Activated naive CD4-positive, alpha-beta T cell treated with anti-CD3 and anti-CD28 coated beads, Interleukin-2, amount 10 ng/mL, durations not matched to agents 7 days and 5 days (primary cell): ENCODE results near the gene DBT.
A peak's percentile ranks its signal among the peaks of the same experiment; 100 is the strongest.
"Not testable (repeated sequence)": the region's sequence is repeated elsewhere in the genome, so short reads cannot be mapped to it uniquely, and the experiment has no call there.

Source experiments
- CTCF ChIA-PET: fragments of 350-600 bp; sonication (Branson Sonifier 250); formaldehyde crosslinking; loops from one replicate; lab custom pipeline; 2021; ENCODE audit warnings: antibody characterized with exemption; lab: Charles Lee
- DNase-seq: peaks from one replicate; pipeline ENCODE4 v3.0.0-alpha.2; 2020
- H3K27ac Mint-ChIP-seq: one replicate; pipeline ENCODE4 v1.8.0; 2021; ENCODE audit warnings: mild to moderate bottlenecking, moderate library complexity, mixed read lengths
- H3K27me3 Mint-ChIP-seq: one replicate; pipeline ENCODE4 v1.8.0; 2021; ENCODE audit warnings: mild to moderate bottlenecking, mixed read lengths
- H3K36me3 Mint-ChIP-seq: one replicate; pipeline ENCODE4 v1.8.0; 2021; ENCODE audit warnings: mixed read lengths
- H3K4me1 Mint-ChIP-seq: one replicate; pipeline ENCODE4 v1.8.0; 2021; ENCODE audit warnings: mixed read lengths
- H3K4me3 Mint-ChIP-seq: one replicate; pipeline ENCODE4 v1.8.0; 2021; ENCODE audit warnings: mild to moderate bottlenecking, moderate library complexity, mixed read lengths
- H3K9me3 Mint-ChIP-seq: one replicate; pipeline ENCODE4 v1.8.0; 2021; ENCODE audit warnings: mixed read lengths

DBT gene

GRCh38 chr1:100202703-100203102 is 46.9 kb downstream of the DBT start:
- H3K36me3 Mint-ChIP-seq, result peaks cover 64% of the 10 kb centered on the region
- peaks cover 14% of the 10 kb centered on the region for H3K9me3 Mint-ChIP-seq
- CTCF ChIA-PET, H3K4me3 Mint-ChIP-seq, DNase-seq, H3K4me1 Mint-ChIP-seq, H3K27me3 Mint-ChIP-seq: not testable (repeated sequence)
- peak overlapping the region; percentile 16 for H3K27ac Mint-ChIP-seq

- H3K27ac Mint-ChIP-seq, DNase-seq, H3K4me1 Mint-ChIP-seq, CTCF ChIA-PET, H3K4me3 Mint-ChIP-seq, H3K27me3 Mint-ChIP-seq, H3K9me3 Mint-ChIP-seq: not testable (repeated sequence)
- peaks cover 68% of the 10 kb centered on the region for H3K36me3 Mint-ChIP-seq
Observed at GRCh38 chr1:100200060-100200459, 49.6 kb downstream of the DBT start.

GRCh38 chr1:100198596-100198995 is 51.0 kb downstream of the DBT start:
- no peak overlapping the region for H3K4me3 Mint-ChIP-seq
- DNase-seq, result no peak
- peaks cover 53% of the 10 kb centered on the region for H3K36me3 Mint-ChIP-seq
- CTCF ChIA-PET, result no interaction called here
- H3K27ac Mint-ChIP-seq, result no peak overlapping the region
- H3K9me3 Mint-ChIP-seq, result no peaks in the 10 kb centered on the region
- no peaks in the 10 kb centered on the region for H3K4me1 Mint-ChIP-seq
- no peaks in the 10 kb centered on the region for H3K27me3 Mint-ChIP-seq

- CTCF ChIA-PET, result no interaction called here
- DNase-seq, result no peak
- no peaks in the 10 kb centered on the region for H3K4me1 Mint-ChIP-seq
- no peaks in the 10 kb centered on the region for H3K27me3 Mint-ChIP-seq
- H3K9me3 Mint-ChIP-seq, result no peaks in the 10 kb centered on the region
- H3K36me3 Mint-ChIP-seq, result peaks cover 7% of the 10 kb centered on the region
- no peak overlapping the region for H3K4me3 Mint-ChIP-seq
- no peak overlapping the region for H3K27ac Mint-ChIP-seq
Observed at GRCh38 chr1:100188617-100189016, 61.0 kb downstream of the DBT start.

- H3K36me3 Mint-ChIP-seq, result peaks cover 7% of the 10 kb centered on the region
- H3K9me3 Mint-ChIP-seq, result no peaks in the 10 kb centered on the region
- no peaks in the 10 kb centered on the region for H3K27me3 Mint-ChIP-seq
- no peak for DNase-seq
- CTCF ChIA-PET, result interaction anchor here (0.7 kb wide), 1 partner anchor 266 kb away, joined by 3 read pairs; no protein-coding TSS in a partner anchor
- no peak overlapping the region for H3K4me3 Mint-ChIP-seq
- H3K4me1 Mint-ChIP-seq, result no peaks in the 10 kb centered on the region
- H3K27ac Mint-ChIP-seq, result no peak overlapping the region
Observed at GRCh38 chr1:100187912-100188311, 61.7 kb downstream of the DBT start.

GRCh38 chr1:100184536-100184935 is 65.1 kb downstream of the DBT start:
- CTCF ChIA-PET, result interaction anchor here (1.2 kb wide), 1 partner anchor 9 kb away, joined by 4 read pairs; no protein-coding TSS in a partner anchor
- no peaks in the 10 kb centered on the region for H3K4me1 Mint-ChIP-seq
- no peak overlapping the region for H3K4me3 Mint-ChIP-seq
- DNase-seq, result no peak
- no peaks in the 10 kb centered on the region for H3K9me3 Mint-ChIP-seq
- no peaks in the 10 kb centered on the region for H3K27me3 Mint-ChIP-seq
- no peak overlapping the region for H3K27ac Mint-ChIP-seq
- no peaks in the 10 kb centered on the region for H3K36me3 Mint-ChIP-seq

- Mint-ChIP-seq H3K27ac (no peak overlapping the region), H3K27me3 (no peaks in the 10 kb centered on the region), H3K4me3 (no peak overlapping the region), H3K4me1 (no peaks in the 10 kb centered on the region), H3K9me3 (no peaks in the 10 kb centered on the region), H3K36me3 (no peaks in the 10 kb centered on the region)
- CTCF ChIA-PET, result interaction anchor here (0.9 to 1.2 kb wide), 2 partner anchors 8 to 21 kb away, joined by 3 to 4 read pairs; no protein-coding TSS in a partner anchor
- no peak for DNase-seq
Observed at GRCh38 chr1:100183370-100183769, 66.3 kb downstream of the DBT start.

- Mint-ChIP-seq H3K9me3 (no peaks in the 10 kb centered on the region), H3K27me3 (no peaks in the 10 kb centered on the region), H3K27ac (no peak within 1 kb of the TSS), H3K36me3 (no peaks in the 10 kb centered on the region), H3K4me1 (no peaks in the 10 kb centered on the region), H3K4me3 (no peak within 1 kb of the TSS)
- CTCF ChIA-PET, result no interaction called here
- no peak for DNase-seq
Observed at GRCh38 chr1:100178091-100178490, 71.5 kb downstream of the DBT start, which contains the start of gene LRRC39. LRRC39 (minus strand) TSS chr1:100178256; CDS start chr1:100168516, 9,740 bp downstream.

- no peak overlapping the region for H3K27ac Mint-ChIP-seq
- no peak overlapping the region for H3K4me3 Mint-ChIP-seq
- no peak for DNase-seq
- H3K36me3 Mint-ChIP-seq, result no peaks in the 10 kb centered on the region
- H3K4me1 Mint-ChIP-seq, result no peaks in the 10 kb centered on the region
- no peaks in the 10 kb centered on the region for H3K9me3 Mint-ChIP-seq
- no peaks in the 10 kb centered on the region for H3K27me3 Mint-ChIP-seq
- CTCF ChIA-PET, result no interaction called here
Observed at GRCh38 chr1:100177295-100178041, 72.2 kb downstream of the DBT start.

- no peak overlapping the region for H3K27ac Mint-ChIP-seq
- no peaks in the 10 kb centered on the region for H3K4me1 Mint-ChIP-seq
- H3K27me3 Mint-ChIP-seq, result peaks cover 7% of the 10 kb centered on the region
- H3K4me3 Mint-ChIP-seq, result no peak overlapping the region
- no peaks in the 10 kb centered on the region for H3K36me3 Mint-ChIP-seq
- CTCF ChIA-PET, result no interaction called here
- H3K9me3 Mint-ChIP-seq, result no peaks in the 10 kb centered on the region
- DNase-seq, result no peak
Observed at GRCh38 chr1:100168051-100168450, 81.6 kb downstream of the DBT start.

- Mint-ChIP-seq H3K9me3 (no peaks in the 10 kb centered on the region), H3K27me3 (peaks cover 4% of the 10 kb centered on the region), H3K4me1 (no peaks in the 10 kb centered on the region), H3K4me3 (no peak overlapping the region), H3K27ac (no peak overlapping the region), H3K36me3 (no peaks in the 10 kb centered on the region)
- CTCF ChIA-PET, result no interaction called here
- no peak for DNase-seq
Observed at GRCh38 chr1:100164702-100165101, 84.9 kb downstream of the DBT start.

- peaks cover 4% of the 10 kb centered on the region for H3K27me3 Mint-ChIP-seq
- CTCF ChIA-PET, result interaction anchor here (0.8 kb wide), 1 partner anchor 124 kb away, joined by 3 read pairs; no protein-coding TSS in a partner anchor
- H3K36me3 Mint-ChIP-seq, result no peaks in the 10 kb centered on the region
- no peaks in the 10 kb centered on the region for H3K4me1 Mint-ChIP-seq
- no peak overlapping the region for H3K4me3 Mint-ChIP-seq
- no peak for DNase-seq
- H3K27ac Mint-ChIP-seq, result no peak overlapping the region
- no peaks in the 10 kb centered on the region for H3K9me3 Mint-ChIP-seq
Observed at GRCh38 chr1:100164216-100164615, 85.4 kb downstream of the DBT start.

- no peaks in the 10 kb centered on the region for H3K4me1 Mint-ChIP-seq
Observed at GRCh38 chr1:100162881-100163280, 86.8 kb downstream of the DBT start.

GRCh38 chr1:100152271-100152670 is 97.4 kb downstream of the DBT start:
- Mint-ChIP-seq H3K27ac (no peak overlapping the region), H3K4me3 (no peak overlapping the region), H3K4me1 (peaks cover 6% of the 10 kb centered on the region), H3K27me3 (no peaks in the 10 kb centered on the region), H3K9me3 (no peaks in the 10 kb centered on the region), H3K36me3 (peaks cover 8% of the 10 kb centered on the region)
- DNase-seq, result no peak
- CTCF ChIA-PET, result no interaction called here

More at GRCh38 chr1:100162881-100163280, 86.8 kb downstream of the DBT start:
- Mint-ChIP-seq H3K9me3 (no peaks in the 10 kb centered on the region), H3K27ac (no peak overlapping the region), H3K4me3 (no peak overlapping the region), H3K36me3 (no peaks in the 10 kb centered on the region), H3K27me3 (peaks cover 4% of the 10 kb centered on the region)
- CTCF ChIA-PET, result interaction anchor here (0.7 kb wide), 1 partner anchor 20 kb away, joined by 3 read pairs; no protein-coding TSS in a partner anchor
- no peak for DNase-seq

- H3K36me3 Mint-ChIP-seq, result peaks cover 8% of the 10 kb centered on the region
- no peaks in the 10 kb centered on the region for H3K9me3 Mint-ChIP-seq
- H3K27me3 Mint-ChIP-seq, result no peaks in the 10 kb centered on the region
- peaks cover 6% of the 10 kb centered on the region for H3K4me1 Mint-ChIP-seq
- no peak overlapping the region for H3K4me3 Mint-ChIP-seq
- DNase-seq, result no peak
- CTCF ChIA-PET, result no interaction called here
- H3K27ac Mint-ChIP-seq, result no peak overlapping the region
Observed at GRCh38 chr1:100151679-100152078, 98.0 kb downstream of the DBT start.
